HL-60/S4 treated with retinoic acid at 250 ng/mL for 4 days and 3 days (cell line): Measurements from ENCODE around the gene ISG20.

ENCODE experiments used
- in situ Hi-C: fragments of 300-500 bp; cut with MboI; formaldehyde crosslinking; loops from 2 replicates; pipeline ENCODE4 v1.7.0; 2022; ENCODE audit warnings: low sequenced_read_pairs

ISG20 gene

GRCh38 chr15:88638626-88639372, at the start of gene ISG20:
ISG20 (plus strand) TSS chr15:88639016; CDS start chr15:88639367, 351 bp downstream.
- in situ Hi-C loops, result no loop called here

GRCh38 chr15:88590759-88591158, 48.1 kb upstream of the ISG20 start:
- in situ Hi-C loops, result no loop called here

- in situ Hi-C loops, result no loop called here
Observed at GRCh38 chr15:88591384-88591783, 47.4 kb upstream of the ISG20 start.

GRCh38 chr15:88603885-88604284, 34.9 kb upstream of the ISG20 start:
- in situ Hi-C loops, result no loop called here

GRCh38 chr15:88604381-88605188, 34.2 kb upstream of the ISG20 start:
- in situ Hi-C loops, result no loop called here

GRCh38 chr15:88605189-88606069, 33.4 kb upstream of the ISG20 start:
- in situ Hi-C loops, result no loop called here

GRCh38 chr15:88606070-88606794, 32.6 kb upstream of the ISG20 start:
- in situ Hi-C loops, result no loop called here

- in situ Hi-C loops, result no loop called here
Observed at GRCh38 chr15:88607951-88608350, 30.9 kb upstream of the ISG20 start.

GRCh38 chr15:88608607-88609181, 30.1 kb upstream of the ISG20 start:
- in situ Hi-C loops, result no loop called here

- in situ Hi-C loops, result no loop called here
Observed at GRCh38 chr15:88609344-88610090, 29.3 kb upstream of the ISG20 start.

GRCh38 chr15:88610701-88611231, 28.1 kb upstream of the ISG20 start:
- in situ Hi-C loops, result no loop called here

GRCh38 chr15:88612186-88612796, 26.5 kb upstream of the ISG20 start:
- in situ Hi-C loops, result no loop called here

- in situ Hi-C loops, result no loop called here
Observed at GRCh38 chr15:88613074-88613944, 25.5 kb upstream of the ISG20 start.

- in situ Hi-C loops, result no loop called here
Observed at GRCh38 chr15:88615303-88616107, 23.3 kb upstream of the ISG20 start.

GRCh38 chr15:88616240-88616639, 22.6 kb upstream of the ISG20 start:
- in situ Hi-C loops, result no loop called here

- in situ Hi-C loops, result no loop called here
Observed at GRCh38 chr15:88617031-88617722, 21.6 kb upstream of the ISG20 start.
